ENCODE measurements around the gene ADARB1. TPM values are rescaled to one million over a fixed set of nuclear protein-coding genes. Genes with fewer than 3 reads are reported as not detected.

ADARB1 gene
- total and polyA plus RNA-seq, 2 donors (not counting 1 experiment from before 2014, with no cell fraction given), result 17.1 to 33.3 TPM

DNA sequence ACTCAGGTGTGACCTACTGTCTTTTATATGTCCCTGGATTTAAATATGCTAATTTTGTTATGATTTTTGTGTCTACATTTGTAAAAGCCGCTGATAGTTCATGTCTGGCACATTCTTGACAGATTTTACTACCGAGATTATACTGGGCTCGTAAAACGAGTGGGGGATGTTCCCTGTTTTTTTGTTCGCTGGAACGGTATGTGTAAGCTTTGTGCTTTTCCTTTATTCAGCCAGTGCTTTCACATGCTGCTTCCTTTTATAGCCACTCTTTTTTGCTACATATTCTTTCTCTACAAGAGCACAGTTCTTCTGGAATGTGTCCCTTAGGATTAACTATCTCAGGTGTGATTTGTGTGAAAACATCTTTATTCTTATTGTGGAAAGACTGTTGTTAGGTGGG lies 46.6 kb downstream of the ADARB1 start:
- Mint-ChIP-seq H3K4me3 (no peak overlapping the region), H3K9me3 (ENCODE audit: insufficient read depth) (no peaks in the 10 kb centered on the region), H3K27me3 (no peaks in the 10 kb centered on the region), H3K27ac (no peak overlapping the region), H3K4me1 (peaks cover 86% of the 10 kb centered on the region)
- DNase-seq (no peak), ATAC-seq (ENCODE audit: low read depth) (no peak)
- TF ChIP-seq EZH2 (IDR thresholded peaks at IDR 0.05; ENCODE audit: borderline replicate concordance, insufficient read depth, low read depth, low read length, poor library complexity, severe bottlenecking), result no peak
- TF ChIP-seq, protein P1, sequence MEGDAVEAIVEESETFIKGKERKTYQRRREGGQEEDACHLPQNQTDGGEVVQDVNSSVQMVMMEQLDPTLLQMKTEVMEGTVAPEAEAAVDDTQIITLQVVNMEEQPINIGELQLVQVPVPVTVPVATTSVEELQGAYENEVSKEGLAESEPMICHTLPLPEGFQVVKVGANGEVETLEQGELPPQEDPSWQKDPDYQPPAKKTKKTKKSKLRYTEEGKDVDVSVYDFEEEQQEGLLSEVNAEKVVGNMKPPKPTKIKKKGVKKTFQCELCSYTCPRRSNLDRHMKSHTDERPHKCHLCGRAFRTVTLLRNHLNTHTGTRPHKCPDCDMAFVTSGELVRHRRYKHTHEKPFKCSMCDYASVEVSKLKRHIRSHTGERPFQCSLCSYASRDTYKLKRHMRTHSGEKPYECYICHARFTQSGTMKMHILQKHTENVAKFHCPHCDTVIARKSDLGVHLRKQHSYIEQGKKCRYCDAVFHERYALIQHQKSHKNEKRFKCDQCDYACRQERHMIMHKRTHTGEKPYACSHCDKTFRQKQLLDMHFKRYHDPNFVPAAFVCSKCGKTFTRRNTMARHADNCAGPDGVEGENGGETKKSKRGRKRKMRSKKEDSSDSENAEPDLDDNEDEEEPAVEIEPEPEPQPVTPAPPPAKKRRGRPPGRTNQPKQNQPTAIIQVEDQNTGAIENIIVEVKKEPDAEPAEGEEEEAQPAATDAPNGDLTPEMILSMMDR (IDR thresholded peaks at IDR 0.05), result no peak
- H3K9me3 ChIP-seq (ENCODE audit: control extremely low read depth in 1 of 3, control insufficient read depth in 2 of 3, insufficient read depth in 1 of 3, low read length in 2 of 3), result no peaks in the 10 kb centered on the region
- no peak overlapping the region for H3K4me2 ChIP-seq (replicated peaks; ENCODE audit: low read depth, low read length, poor library complexity, severe bottlenecking)
- H3K4me1 ChIP-seq (ENCODE audit: control insufficient read depth in 2 of 2, insufficient read depth in 2 of 2, low read length in 2 of 2), result peaks cover 72 to 78% of the 10 kb centered on the region in 2 donors
- POLR2A ChIA-PET, result no interaction called here
- H3K27me3 ChIP-seq (replicated peaks in 1 of 4; ENCODE audit: control extremely low read depth in 1 of 4, control insufficient read depth in 3 of 4, insufficient read depth in 4 of 4, low read length in 3 of 4), result no peaks in the 10 kb centered on the region
- no peak overlapping the region for H2AFZ ChIP-seq (ENCODE audit: insufficient read depth, low read depth, low read length, poor library complexity, severe bottlenecking)
- H3K4me3 ChIP-seq (ENCODE audit: control extremely low read depth in 1 of 5, extremely low read depth in 1 of 5, insufficient read depth in 1 of 5, low read depth in 2 of 5, low read length in 4 of 5), result no peak overlapping the region
- CTCF ChIA-PET, result interaction anchor here (1.3 to 6.9 kb wide), 5 partner anchors 10 to 172 kb away, joined by 3 to 66 read pairs (median 16); no protein-coding TSS in a partner anchor
- intact Hi-C loops (cut with micrococcal nuclease), result no loop called here
- H3K9ac ChIP-seq (ENCODE audit: low read length), result no peak overlapping the region
- H3K36me3 ChIP-seq (replicated peaks in 1 of 2; ENCODE audit: control extremely low read depth in 1 of 2, control insufficient read depth in 1 of 2, extremely low read depth in 1 of 2, insufficient read depth in 2 of 2, low read length in 1 of 2), result peaks cover 5 to 7% of the 10 kb centered on the region in 2 experiments
- H3K27ac ChIP-seq (ENCODE audit: low read length in 2 of 2), result no peak overlapping the region
- no peaks in the 10 kb centered on the region for H4K20me1 ChIP-seq (ENCODE audit: control insufficient read depth, insufficient read depth, low read length, poor library complexity, severe bottlenecking)
- 73% methylated on average over 2 of the region's 6 CpGs for WGBS (ENCODE audit: insufficient coverage)
- peaks cover 82% of the 10 kb centered on the region for H3K79me2 ChIP-seq (ENCODE audit: control insufficient read depth, insufficient read depth, low read length)

DNA sequence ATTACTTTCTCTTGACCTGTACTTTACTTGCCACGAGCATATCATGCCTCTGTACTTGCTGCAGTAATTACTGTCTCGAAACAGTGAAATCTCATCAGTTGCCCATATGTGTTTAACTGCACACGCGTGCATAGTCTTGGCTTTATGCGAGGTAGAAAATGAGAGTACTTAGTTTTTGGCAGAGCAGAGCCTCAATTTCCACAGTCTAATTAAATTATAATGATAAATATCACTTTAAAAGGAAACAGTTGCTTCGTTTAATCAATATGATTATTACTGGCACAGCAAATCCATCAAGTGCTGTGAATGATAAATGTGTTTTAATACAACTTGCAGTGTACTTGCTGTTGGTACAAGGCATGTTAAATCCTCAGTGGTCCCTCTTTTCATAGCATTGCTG lies 47.6 kb downstream of the ADARB1 start:
- Histone ChIP-seq H3K36me3 (replicated peaks in 1 of 2; ENCODE audit: control extremely low read depth in 1 of 2, control insufficient read depth in 1 of 2, extremely low read depth in 1 of 2, insufficient read depth in 2 of 2, low read length in 1 of 2) (peaks cover 5 to 7% of the 10 kb centered on the region in 2 experiments), H3K4me2 (replicated peaks; ENCODE audit: low read depth, low read length, poor library complexity, severe bottlenecking) (peak overlapping the region; percentile 61), H3K4me3 (ENCODE audit: control extremely low read depth in 1 of 5, extremely low read depth in 1 of 5, insufficient read depth in 1 of 5, low read depth in 2 of 5, low read length in 4 of 5) (peak overlapping the region in 1 of 5 experiments; percentile 15), H3K27me3 (replicated peaks in 1 of 4; ENCODE audit: control extremely low read depth in 1 of 4, control insufficient read depth in 3 of 4, insufficient read depth in 4 of 4, low read length in 3 of 4) (no peaks in the 10 kb centered on the region), H3K4me1 (ENCODE audit: control insufficient read depth in 2 of 2, insufficient read depth in 2 of 2, low read length in 2 of 2) (peaks cover 75 to 78% of the 10 kb centered on the region in 2 donors), H3K27ac (ENCODE audit: low read length in 2 of 2) (no peak overlapping the region), H4K20me1 (ENCODE audit: control insufficient read depth, insufficient read depth, low read length, poor library complexity, severe bottlenecking) (no peaks in the 10 kb centered on the region), H3K9me3 (ENCODE audit: control extremely low read depth in 1 of 3, control insufficient read depth in 2 of 3, insufficient read depth in 1 of 3, low read length in 2 of 3) (no peaks in the 10 kb centered on the region), H3K79me2 (ENCODE audit: control insufficient read depth, insufficient read depth, low read length) (peaks cover 81% of the 10 kb centered on the region), H2AFZ (ENCODE audit: insufficient read depth, low read depth, low read length, poor library complexity, severe bottlenecking) (no peak overlapping the region), H3K9ac (ENCODE audit: low read length) (peak overlapping the region; percentile 8)
- ChIA-PET CTCF (interaction anchor here (0.9 to 6.9 kb wide), 8 partner anchors 8 to 173 kb away, joined by 3 to 66 read pairs (median 9); no protein-coding TSS in a partner anchor), POLR2A (no interaction called here)
- peaks cover 86% of the 10 kb centered on the region for H3K4me1 Mint-ChIP-seq
- no peaks in the 10 kb centered on the region for H3K9me3 Mint-ChIP-seq (ENCODE audit: insufficient read depth)
- 60% methylated on average over 1 of the region's 6 CpGs for WGBS (ENCODE audit: insufficient coverage)
- intact Hi-C loops (cut with micrococcal nuclease), result no loop called here
- TF ChIP-seq EZH2 (IDR thresholded peaks at IDR 0.05; ENCODE audit: borderline replicate concordance, insufficient read depth, low read depth, low read length, poor library complexity, severe bottlenecking), result no peak
- TF ChIP-seq, protein P1 (IDR thresholded peaks at IDR 0.05), result no peak
- H3K4me3 Mint-ChIP-seq, result peak overlapping the region; percentile 33
- no peaks in the 10 kb centered on the region for H3K27me3 Mint-ChIP-seq
- DNase-seq (no peak), ATAC-seq (ENCODE audit: low read depth) (no peak)
- H3K27ac Mint-ChIP-seq, result no peak overlapping the region

All from B cell (primary cell).